ENCODE results near the gene BRMS1L. TPM values are rescaled to one million over a fixed set of nuclear protein-coding genes. Genes with fewer than 3 reads are reported as not detected.
"Not testable (repeated sequence)": the region's sequence is repeated elsewhere in the genome, so short reads cannot be mapped to it uniquely, and the experiment has no call there.

The BRMS1L gene
- total RNA-seq, 2 donors from 2014 or later, result 4.3 to 5.2 TPM

DNA sequence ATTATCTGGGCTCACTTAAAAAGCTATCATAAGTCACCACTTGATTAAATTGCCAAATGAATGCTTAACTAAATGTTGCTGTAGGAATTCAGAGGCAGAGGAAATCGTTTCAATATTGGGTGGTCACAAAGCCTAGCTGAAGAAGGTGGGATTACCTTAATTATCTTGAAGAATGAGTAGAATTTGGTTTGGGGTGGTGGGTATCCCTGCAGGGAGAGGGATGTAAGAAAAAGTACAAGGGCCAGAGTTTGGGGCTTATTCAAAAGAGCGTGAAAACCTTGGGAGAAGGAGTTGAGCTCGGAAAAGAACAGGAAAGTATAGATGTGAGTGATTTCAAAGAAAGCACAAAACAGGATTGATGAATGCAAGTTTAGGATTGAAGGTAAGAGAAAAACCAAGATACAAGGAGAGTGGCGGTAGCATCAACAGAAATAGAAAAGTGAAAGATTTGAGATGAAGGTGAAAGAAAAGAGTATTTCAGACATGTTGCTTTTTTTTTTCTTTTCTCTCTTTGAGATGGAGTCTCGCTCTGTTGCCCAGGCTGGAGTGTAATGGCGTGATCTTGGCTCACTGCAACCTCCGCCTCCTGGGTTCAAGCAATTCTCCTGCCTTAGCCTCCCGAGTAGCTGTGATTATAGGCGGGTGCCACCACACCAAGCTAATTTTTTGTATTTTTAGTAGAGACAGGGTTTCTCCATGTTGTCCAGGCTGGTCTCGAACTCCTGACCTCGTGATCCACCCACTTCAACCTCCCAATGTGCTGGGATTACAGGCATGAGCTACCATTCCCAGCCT is 1.7 kb downstream of the BRMS1L start:
- ATAC-seq (no peak), DNase-seq (no peak)
- Histone ChIP-seq H3K9me3 (no peaks in the 10 kb centered on the region), H3K27ac (no peak overlapping the region), H3K27me3 (no peaks in the 10 kb centered on the region), H3K4me3 (no peak overlapping the region), H3K36me3 (replicated peaks in 1 of 2; ENCODE audit: insufficient read depth in 1 of 2, low read depth in 2 of 2) (peaks cover 0 to 4% of the 10 kb centered on the region in 2 donors), H3K4me1 (peaks cover 5% of the 10 kb centered on the region)
- TF ChIP-seq POLR2A (IDR thresholded peaks at IDR 0.05), result no peak
- TF ChIP-seq, protein P1, sequence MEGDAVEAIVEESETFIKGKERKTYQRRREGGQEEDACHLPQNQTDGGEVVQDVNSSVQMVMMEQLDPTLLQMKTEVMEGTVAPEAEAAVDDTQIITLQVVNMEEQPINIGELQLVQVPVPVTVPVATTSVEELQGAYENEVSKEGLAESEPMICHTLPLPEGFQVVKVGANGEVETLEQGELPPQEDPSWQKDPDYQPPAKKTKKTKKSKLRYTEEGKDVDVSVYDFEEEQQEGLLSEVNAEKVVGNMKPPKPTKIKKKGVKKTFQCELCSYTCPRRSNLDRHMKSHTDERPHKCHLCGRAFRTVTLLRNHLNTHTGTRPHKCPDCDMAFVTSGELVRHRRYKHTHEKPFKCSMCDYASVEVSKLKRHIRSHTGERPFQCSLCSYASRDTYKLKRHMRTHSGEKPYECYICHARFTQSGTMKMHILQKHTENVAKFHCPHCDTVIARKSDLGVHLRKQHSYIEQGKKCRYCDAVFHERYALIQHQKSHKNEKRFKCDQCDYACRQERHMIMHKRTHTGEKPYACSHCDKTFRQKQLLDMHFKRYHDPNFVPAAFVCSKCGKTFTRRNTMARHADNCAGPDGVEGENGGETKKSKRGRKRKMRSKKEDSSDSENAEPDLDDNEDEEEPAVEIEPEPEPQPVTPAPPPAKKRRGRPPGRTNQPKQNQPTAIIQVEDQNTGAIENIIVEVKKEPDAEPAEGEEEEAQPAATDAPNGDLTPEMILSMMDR (IDR thresholded peaks at IDR 0.05), result no peak
- intact Hi-C loops (cut with DNase I), result no loop called here
- WGBS, 2 donors, result 80 to 88% methylated on average over 11 of the region's 11 CpGs

DNA sequence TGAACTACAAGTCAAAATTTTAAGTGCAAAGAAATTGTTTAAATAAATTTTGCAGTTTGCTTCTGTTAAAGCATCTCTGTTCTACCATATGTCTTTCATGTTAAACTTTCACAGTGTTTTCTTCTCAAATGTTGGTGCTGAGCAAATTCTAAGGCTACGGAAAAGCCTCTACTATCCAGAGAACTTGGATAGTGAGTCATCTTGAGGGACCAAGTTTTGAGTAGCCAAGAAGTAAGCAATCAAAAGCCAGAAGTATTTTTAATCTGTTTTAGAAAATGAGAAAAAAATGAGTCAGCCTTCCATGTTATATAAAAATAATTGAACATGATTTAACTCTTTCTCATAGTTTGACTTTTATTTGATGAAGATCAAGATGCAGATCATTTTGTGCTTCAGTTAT is 3.3 kb downstream of the BRMS1L start:
- intact Hi-C loops (cut with DNase I), result no loop called here
- ATAC-seq (no peak), DNase-seq (no peak)
- peaks cover 5% of the 10 kb centered on the region for H3K4me1 ChIP-seq
- H3K36me3 ChIP-seq (replicated peaks in 1 of 2; ENCODE audit: insufficient read depth in 1 of 2, low read depth in 2 of 2), result peaks cover 0 to 4% of the 10 kb centered on the region in 2 donors
- H3K27ac ChIP-seq, result no peak overlapping the region
- 76 to 83% methylated on average over 1 of the region's 1 CpG for WGBS, 2 donors
- no peaks in the 10 kb centered on the region for H3K9me3 ChIP-seq
- H3K27me3 ChIP-seq, result no peaks in the 10 kb centered on the region
- no peak overlapping the region for H3K4me3 ChIP-seq
- TF ChIP-seq POLR2A (IDR thresholded peaks at IDR 0.05), result no peak
- TF ChIP-seq, protein P1 (IDR thresholded peaks at IDR 0.05), result no peak

DNA sequence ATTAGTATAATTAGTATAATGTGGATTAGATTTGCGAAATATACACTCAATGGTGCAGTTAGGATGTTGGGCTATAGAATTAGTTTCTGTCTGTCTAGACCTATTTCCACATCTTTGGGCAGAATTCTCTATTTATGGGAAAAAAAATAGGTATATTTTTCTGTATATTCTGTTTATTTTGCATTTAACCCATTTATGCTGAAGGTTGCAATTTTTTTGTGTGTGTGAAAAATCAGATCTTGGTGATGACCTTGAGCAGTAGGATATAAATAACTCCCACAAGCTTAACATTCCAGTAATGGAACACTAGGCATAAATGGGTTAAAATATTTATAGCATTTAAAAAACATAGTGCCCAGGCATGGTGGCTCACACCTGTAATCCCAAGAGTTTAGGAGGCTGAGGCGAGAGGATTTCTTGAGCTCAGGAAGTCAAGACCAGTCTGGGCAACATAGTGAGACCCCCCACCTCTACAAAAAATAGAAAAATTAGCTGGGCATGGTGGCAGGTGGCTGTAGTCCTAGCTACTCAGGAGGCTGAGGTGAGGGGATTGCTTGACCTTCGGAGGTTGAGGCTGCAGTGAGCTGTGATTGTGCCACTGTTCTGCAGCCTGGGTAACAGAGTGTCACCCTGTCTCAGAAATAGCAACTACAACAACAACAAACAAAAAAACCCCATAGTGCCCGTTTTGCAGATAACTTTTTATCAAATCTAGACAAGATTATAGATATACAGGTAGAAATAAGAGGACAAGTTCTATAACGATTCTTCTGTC is 9.3 kb downstream of the BRMS1L start:
- Histone ChIP-seq H3K27ac (no peak overlapping the region), H3K36me3 (replicated peaks in 1 of 2; ENCODE audit: insufficient read depth in 1 of 2, low read depth in 2 of 2) (peaks cover 3 to 4% of the 10 kb centered on the region in 2 donors), H3K4me3 (no peak overlapping the region), H3K27me3 (no peaks in the 10 kb centered on the region), H3K4me1 (no peaks in the 10 kb centered on the region), H3K9me3 (no peaks in the 10 kb centered on the region)
- ATAC-seq (no peak), DNase-seq (no peak)
- intact Hi-C loops (cut with DNase I), result no loop called here
- no peak for TF ChIP-seq POLR2A (IDR thresholded peaks at IDR 0.05)
- TF ChIP-seq, protein P1 (IDR thresholded peaks at IDR 0.05), result no peak
- WGBS, 2 donors, result 69 to 78% methylated on average over 5 of the region's 5 CpGs

DNA sequence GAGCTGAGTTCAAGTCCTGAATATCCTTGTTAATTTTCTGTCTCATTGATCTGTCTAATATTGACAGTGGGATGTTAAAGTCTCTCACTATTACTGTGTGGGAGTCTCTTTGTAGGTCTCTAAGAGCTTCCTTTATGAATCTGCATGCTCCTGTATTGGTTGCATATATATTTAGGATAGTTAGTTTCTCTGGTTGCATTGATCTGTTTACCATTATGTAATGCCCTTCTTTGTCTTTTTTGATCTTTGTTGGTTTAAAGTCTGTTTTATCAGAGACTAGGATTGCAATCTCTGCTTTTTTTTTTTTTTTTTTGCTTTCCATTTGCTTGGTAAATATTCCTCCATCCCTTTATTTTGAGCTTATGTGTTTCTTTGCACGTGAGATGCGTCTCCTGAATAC is 15.6 kb downstream of the BRMS1L start:
- ATAC-seq; H3K27me3 ChIP-seq; H3K4me3 ChIP-seq; H3K27ac ChIP-seq; H3K36me3 ChIP-seq (replicated peaks in 1 of 2; ENCODE audit: insufficient read depth in 1 of 2, low read depth in 2 of 2); intact Hi-C loops (cut with DNase I); DNase-seq; H3K4me1 ChIP-seq; H3K9me3 ChIP-seq: not testable (repeated sequence)
- WGBS, 2 donors, result 95 to 100% methylated on average over 2 of the region's 2 CpGs

DNA sequence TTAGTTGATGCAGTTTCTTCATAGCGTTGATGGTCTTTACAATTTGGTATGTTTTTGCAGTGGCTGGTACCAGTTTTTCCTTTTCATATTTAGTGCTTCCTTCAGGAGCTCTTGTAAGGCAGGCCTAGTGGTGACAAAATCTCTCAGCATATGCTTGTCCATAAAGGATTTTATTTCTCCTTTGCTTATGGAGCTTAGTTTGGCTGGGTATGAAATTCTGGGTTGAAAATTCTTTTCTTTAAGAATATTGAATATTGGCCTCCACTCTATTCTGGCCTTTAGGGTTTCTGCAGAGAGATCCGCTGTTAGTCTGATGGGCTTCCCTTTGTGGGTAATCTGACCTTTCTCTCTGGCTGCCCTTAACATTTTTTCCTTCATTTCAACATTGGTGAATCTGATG is 16.1 kb downstream of the BRMS1L start:
- H3K4me3 ChIP-seq; H3K27me3 ChIP-seq; ATAC-seq; intact Hi-C loops (cut with DNase I); H3K9me3 ChIP-seq; H3K4me1 ChIP-seq; H3K36me3 ChIP-seq (replicated peaks in 1 of 2; ENCODE audit: insufficient read depth in 1 of 2, low read depth in 2 of 2); H3K27ac ChIP-seq; DNase-seq: not testable (repeated sequence)
- 93 to 95% methylated on average over 2 of the region's 2 CpGs for WGBS, 2 donors

Measured in body of pancreas (tissue), 4 donors.